A673 (cell line): ENCODE measurements around the gene RNF121.

Experiments used
- CTCF ChIP-seq: fragments of 300-800, 200-600 bp; sonication (generic); conservative IDR thresholded peaks from 2 replicates; pipeline ENCODE4 v1.5.1; 2017; ENCODE audit warnings: low read depth, mild to moderate bottlenecking, antibody characterized with exemption, low read length, moderate library complexity, mixed read lengths
- EZH2 ChIP-seq: fragments of 200-600 bp; sonication (generic); IDR thresholded peaks from 2 replicates; pipeline ENCODE4 v1.6.1; 2017; ENCODE audit warnings: borderline replicate concordance, low read depth, mild to moderate bottlenecking, mixed read lengths, antibody characterized with exemption, low read length; ENCODE audit not compliant: poor library complexity, severe bottlenecking

GRCh38 chr11:72014761-72015320 lies 86.0 kb downstream of the RNF121 start:
- no peak for TF ChIP-seq EZH2
- no peak for TF ChIP-seq CTCF
